Measurements from ENCODE around the gene CAND2.
A peak's percentile ranks its signal among the peaks of the same experiment; 100 is the strongest.
"Not testable (repeated sequence)": the region's sequence is repeated elsewhere in the genome, so short reads cannot be mapped to it uniquely, and the experiment has no call there.

Gene CAND2

GRCh38 chr3:12768579-12769527 is 27.6 kb upstream of the CAND2 start:
- no peak overlapping the region for H3K27ac ChIP-seq
- H3K4me3 ChIP-seq = no peak overlapping the region

GRCh38 chr3:12769761-12770160 is 26.7 kb upstream of the CAND2 start:
- Histone ChIP-seq H3K27ac (no peak overlapping the region), H3K4me3 (no peak overlapping the region)

GRCh38 chr3:12771236-12771635 is 25.2 kb upstream of the CAND2 start:
- H3K4me3 ChIP-seq = no peak overlapping the region
- H3K27ac ChIP-seq = no peak overlapping the region

GRCh38 chr3:12772462-12772861 is 24.0 kb upstream of the CAND2 start:
- Histone ChIP-seq H3K27ac (no peak overlapping the region), H3K4me3 (no peak overlapping the region)

DNA sequence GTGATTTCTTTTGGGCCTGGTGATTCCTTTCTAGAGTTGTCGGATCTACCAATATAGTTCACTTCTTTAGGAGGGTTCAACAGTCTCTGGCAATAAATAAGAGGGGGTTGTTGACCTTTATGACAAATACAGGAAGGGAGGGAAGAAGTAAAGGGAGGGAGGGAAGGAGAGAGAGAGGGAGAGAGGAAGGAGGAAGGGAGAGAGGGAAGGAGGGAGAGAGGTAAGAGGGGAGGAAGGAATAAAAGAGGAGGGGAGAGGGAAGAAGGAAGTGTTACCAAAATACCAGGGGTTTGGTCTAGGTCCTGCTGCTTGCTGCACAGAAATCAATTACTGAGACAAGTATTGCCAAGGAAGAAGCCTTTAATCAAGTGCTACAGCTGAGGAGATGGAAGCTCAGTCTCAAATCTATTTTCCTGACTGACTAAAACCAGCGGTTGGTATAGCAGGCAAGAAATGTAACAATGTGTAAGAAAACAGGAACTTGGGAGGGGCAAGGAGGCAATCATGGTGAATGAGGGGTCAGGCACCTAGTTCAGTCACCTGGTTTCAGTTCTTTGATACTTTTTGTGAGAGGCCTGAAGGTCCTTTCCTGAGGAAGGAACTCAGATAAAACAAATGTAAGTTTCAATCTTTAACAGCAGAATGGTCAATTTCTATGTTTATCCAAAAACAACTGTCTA is 23.3 kb upstream of the CAND2 start:
- H3K27ac ChIP-seq = no peak overlapping the region
- H3K4me3 ChIP-seq = no peak overlapping the region

- Histone ChIP-seq H3K4me3 (no peak overlapping the region), H3K27ac (no peak overlapping the region)
Observed at GRCh38 chr3:12773710-12774086, 22.8 kb upstream of the CAND2 start.

GRCh38 chr3:12774619-12775018 is 21.9 kb upstream of the CAND2 start:
- no peak overlapping the region for H3K27ac ChIP-seq

DNA sequence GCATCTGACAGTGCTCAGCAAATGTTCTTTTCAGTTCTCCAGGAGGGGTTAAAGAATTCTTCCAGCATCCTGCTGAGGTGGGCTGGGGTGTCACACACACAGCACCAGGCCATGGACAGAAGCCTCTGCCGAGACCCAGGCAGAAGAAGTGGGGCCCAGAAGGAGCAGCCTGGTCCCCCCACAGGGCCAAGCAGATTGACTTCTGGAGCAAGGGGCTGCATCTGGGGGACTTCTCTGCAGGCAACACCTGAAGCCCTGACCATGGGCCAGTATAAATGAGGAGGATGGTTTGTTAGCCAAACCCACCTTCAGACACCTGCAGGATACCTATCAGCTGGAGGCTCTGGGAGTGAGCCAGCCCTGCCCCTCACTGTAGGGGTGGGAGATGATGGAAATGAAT is 21.3 kb upstream of the CAND2 start:
- no peak overlapping the region for H3K27ac ChIP-seq
- H3K4me3 ChIP-seq = no peak overlapping the region

More at GRCh38 chr3:12774619-12775018, 21.9 kb upstream of the CAND2 start:
- H3K4me3 ChIP-seq = no peak overlapping the region

GRCh38 chr3:12775970-12776369 is 20.5 kb upstream of the CAND2 start:
- H3K27ac ChIP-seq = not testable (repeated sequence)

DNA sequence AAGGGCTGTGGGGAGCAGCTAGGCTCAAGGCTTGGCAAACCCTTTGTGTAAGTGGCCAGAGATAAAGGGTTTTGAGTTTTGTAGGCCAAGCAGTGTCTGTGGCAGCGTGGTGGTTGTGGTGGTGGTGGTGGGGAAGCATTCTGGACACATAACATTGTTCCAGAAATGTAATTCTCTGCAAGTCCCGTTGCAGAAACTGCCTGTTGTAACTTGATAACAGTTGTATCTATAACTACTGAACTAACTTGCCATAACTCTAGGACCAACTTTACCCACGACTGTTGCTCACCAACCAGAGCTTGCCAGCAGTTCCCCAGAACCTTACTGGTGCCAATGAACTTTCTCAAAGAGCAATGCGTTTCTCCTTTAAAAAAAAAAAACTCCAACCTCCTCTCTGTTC is 19.3 kb upstream of the CAND2 start:
- Histone ChIP-seq H3K27ac (no peak overlapping the region), H3K4me3 (no peak overlapping the region)

More at GRCh38 chr3:12775970-12776369, 20.5 kb upstream of the CAND2 start:
- H3K4me3 ChIP-seq = not testable (repeated sequence)

DNA sequence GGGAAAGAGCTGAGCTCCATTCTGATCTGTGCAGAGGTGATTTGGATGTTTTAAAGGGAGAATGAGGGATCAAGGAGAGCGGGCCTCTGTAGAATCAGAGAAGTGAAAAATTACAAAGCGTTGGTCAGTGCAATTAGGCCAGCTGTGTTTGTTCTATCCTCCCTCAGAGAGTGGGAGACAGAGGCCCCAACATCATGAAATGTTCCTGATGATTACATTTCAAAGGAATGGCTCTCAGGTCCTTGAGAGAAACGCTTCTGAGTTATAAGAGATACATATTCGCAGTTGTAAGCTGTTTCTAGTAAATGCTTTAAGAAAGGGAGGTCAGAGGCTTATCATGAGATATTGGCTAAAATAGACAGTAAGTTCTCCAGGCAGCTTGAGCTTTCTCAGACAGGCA is 15.7 kb upstream of the CAND2 start:
- no peak overlapping the region for H3K27ac ChIP-seq

DNA sequence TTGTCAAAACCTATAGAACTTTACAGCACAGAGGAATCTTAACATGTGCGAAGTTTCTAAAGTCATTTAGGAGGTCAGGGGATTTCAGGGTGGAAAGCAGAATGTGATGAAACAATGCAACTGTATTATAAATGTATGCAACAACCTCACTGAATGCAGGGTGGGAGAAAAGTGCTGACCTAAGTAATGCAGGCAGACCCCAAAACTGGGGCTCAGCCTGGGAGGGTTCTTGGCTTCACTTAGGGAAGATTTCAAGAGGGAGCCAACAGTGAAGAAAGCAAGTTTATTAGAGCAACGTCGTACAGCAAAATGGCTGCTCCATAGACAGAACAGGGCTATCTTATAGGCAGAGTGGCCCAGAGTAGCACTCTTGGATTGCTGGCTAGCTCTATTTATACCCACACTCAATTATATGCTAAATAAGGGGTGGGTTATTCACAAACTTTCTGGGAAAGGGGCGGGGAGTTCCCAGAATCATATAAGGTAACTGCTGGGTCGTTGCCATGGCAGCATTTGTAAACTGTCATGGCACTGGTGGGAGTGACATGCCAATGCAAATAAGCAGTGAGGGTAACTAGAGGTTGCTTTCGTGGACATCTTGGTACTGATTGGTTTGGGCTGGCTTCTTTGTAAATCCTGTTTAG is 14.2 kb upstream of the CAND2 start:
- no peak overlapping the region for H3K4me3 ChIP-seq
- no peak overlapping the region for H3K27ac ChIP-seq

More for the DNA sequence above, 15.7 kb upstream of the CAND2 start:
- no peak overlapping the region for H3K4me3 ChIP-seq

GRCh38 chr3:12785096-12785495 is 11.4 kb upstream of the CAND2 start:
- Histone ChIP-seq H3K4me3 (no peak overlapping the region), H3K27ac (no peak overlapping the region)

DNA sequence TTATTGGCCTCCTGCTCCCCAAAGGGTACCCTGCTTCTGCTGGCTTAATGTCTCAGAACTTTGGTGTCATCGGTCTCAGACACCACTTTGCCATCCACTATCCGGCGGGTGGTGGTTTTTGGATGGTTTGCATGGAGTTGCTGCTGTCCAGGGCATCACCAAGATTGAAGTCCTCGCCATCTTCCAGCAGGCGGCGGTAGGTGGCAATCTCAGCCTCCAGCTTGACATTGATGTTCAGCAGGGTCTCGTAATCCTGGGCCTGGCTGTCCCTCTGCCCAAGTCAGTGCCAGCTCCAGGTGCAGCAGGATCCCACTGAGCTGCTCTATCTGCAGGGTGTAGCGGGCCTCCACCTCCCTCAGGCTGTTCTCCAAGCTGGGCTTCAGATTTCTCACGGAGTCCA is 9.1 kb upstream of the CAND2 start:
- H3K4me3 ChIP-seq, H3K27ac ChIP-seq: not testable (repeated sequence)

GRCh38 chr3:12787967-12788690 is 8.4 kb upstream of the CAND2 start:
- not testable (repeated sequence) for H3K4me3 ChIP-seq, H3K27ac ChIP-seq

GRCh38 chr3:12791430-12791829 is 5.0 kb upstream of the CAND2 start:
- Histone ChIP-seq H3K4me3 (no peak overlapping the region), H3K27ac (no peak overlapping the region)

DNA sequence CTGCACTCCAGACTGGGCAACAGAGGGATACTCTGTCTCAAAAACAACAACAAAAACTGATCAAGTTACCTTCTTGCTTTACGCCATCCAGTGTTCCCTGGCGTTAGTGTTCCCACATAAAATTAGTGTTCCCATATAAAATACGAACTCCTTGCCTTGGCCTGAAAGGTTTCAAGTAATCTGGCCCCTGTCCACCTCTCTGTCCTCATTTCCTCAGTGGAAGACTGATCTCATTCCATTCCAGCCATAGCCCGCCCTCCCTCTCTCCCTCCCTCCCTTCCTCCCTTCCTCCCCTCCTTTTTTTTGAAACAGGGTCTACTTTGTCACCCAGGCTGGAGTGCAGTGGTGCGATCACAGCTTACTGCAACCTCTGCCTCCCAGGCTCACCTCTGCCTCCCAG is 2.8 kb upstream of the CAND2 start:
- H3K27ac ChIP-seq = no peak overlapping the region
- no peak overlapping the region for H3K4me3 ChIP-seq

DNA sequence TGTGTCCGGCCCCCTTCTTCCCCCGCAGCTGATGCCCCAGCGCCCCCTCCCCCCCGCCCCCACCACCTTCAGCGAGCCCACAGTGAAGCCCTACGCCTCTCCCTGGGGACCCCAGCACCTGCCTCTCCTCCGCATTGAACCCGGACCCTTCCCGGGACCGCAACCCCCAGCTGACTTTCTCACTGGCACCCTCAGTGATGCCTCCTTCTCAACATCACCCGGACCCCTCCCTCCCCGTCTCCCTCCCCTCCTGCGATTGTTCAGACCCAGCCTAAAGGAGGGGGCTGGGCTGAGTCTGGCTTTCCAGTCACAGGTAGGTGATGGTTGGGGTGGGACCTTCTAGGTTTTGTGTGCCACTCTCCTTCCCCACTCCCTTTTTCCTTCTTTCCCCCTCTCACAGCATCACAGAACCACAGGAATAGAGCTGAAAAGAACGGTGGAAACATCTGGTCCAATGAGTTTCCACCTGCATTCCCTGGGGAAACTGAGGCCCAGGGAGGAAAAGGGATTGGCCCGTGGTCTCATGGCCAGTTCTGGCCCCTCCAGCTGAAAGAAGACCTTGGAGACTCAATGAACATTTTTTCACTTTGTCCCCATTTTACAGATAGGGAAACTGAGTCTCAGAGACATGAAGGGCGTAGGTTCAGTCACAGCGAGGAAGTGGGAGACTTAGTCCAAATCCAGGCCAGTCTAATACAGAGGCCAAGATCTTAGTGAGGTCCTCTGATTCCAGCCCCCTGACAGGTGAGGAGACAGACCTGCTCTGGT is 828 bp downstream of the CAND2 start:
- peak overlapping the region in 7 of 21 experiments; percentile 53 to 81 (median 71) for H3K27ac ChIP-seq
- H3K4me3 ChIP-seq = peak overlapping the region in 5 of 7 experiments; percentile 33 to 55 (median 46)

DNA sequence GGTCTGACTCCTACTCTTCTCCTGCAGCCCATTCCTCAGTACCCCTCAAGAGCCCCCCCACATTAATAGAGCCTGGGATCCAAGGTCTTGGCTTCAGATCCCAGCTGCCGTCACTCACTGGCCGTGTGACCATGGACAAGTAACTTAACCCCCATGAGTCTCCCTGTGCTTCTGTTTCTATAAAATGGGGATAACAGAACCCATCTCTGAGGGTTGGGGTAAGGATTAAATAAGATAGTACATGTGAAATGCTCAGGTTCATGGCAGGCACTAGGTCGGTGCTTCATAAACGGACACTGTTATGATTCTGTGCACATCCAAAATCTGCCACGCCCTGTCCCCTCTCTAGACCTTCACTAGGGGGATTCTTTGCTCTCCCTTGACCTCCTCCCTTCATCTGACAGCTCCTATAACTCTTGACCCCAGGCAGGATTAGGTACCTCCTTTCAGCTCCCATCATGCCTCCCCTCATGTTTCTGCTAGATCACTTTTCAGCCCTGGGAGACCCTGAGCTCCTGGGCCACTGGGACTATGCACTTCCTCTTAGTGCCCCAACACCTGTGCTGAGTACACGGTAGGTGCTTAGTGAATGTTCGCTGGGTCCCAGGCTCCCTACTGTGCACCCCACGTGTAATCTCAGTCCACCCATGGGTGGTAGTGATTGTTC is 1.5 kb downstream of the CAND2 start:
- no peak overlapping the region for H3K4me3 ChIP-seq

More for the DNA sequence above, 1.5 kb downstream of the CAND2 start:
- peak overlapping the region in 1 of 21 experiments; percentile 7 for H3K27ac ChIP-seq

Data from skin epidermis (tissue), 12 donors.